ENCODE data around the gene PITPNC1. TPM values are rescaled to one million over a fixed set of nuclear protein-coding genes. Genes with fewer than 3 reads are reported as not detected.
"Not testable (repeated sequence)": the region's sequence is repeated elsewhere in the genome, so short reads cannot be mapped to it uniquely, and the experiment has no call there.

PITPNC1 gene
- total RNA-seq, 1 donor from 2014 or later = 21.5 TPM

GRCh38 chr17:67696853-67697498 is 319.9 kb downstream of the PITPNC1 start:
- Mint-ChIP-seq H3K27me3 (ENCODE audit: low read depth) (no peaks in the 10 kb centered on the region), H3K4me1 (peaks cover 14% of the 10 kb centered on the region), H3K4me3 (no peak overlapping the region), H3K27ac (ENCODE audit: unreplicated experiment) (peak overlapping the region; percentile 65), H3K36me3 (ENCODE audit: low read depth) (peaks cover 2% of the 10 kb centered on the region), H3K9me3 (no peaks in the 10 kb centered on the region)
- TF ChIP-seq, protein P1, sequence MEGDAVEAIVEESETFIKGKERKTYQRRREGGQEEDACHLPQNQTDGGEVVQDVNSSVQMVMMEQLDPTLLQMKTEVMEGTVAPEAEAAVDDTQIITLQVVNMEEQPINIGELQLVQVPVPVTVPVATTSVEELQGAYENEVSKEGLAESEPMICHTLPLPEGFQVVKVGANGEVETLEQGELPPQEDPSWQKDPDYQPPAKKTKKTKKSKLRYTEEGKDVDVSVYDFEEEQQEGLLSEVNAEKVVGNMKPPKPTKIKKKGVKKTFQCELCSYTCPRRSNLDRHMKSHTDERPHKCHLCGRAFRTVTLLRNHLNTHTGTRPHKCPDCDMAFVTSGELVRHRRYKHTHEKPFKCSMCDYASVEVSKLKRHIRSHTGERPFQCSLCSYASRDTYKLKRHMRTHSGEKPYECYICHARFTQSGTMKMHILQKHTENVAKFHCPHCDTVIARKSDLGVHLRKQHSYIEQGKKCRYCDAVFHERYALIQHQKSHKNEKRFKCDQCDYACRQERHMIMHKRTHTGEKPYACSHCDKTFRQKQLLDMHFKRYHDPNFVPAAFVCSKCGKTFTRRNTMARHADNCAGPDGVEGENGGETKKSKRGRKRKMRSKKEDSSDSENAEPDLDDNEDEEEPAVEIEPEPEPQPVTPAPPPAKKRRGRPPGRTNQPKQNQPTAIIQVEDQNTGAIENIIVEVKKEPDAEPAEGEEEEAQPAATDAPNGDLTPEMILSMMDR (conservative IDR thresholded peaks at IDR 0.05) = no peak
- DNase-seq (ENCODE audit: low read depth, low spot score) = no peak

DNA sequence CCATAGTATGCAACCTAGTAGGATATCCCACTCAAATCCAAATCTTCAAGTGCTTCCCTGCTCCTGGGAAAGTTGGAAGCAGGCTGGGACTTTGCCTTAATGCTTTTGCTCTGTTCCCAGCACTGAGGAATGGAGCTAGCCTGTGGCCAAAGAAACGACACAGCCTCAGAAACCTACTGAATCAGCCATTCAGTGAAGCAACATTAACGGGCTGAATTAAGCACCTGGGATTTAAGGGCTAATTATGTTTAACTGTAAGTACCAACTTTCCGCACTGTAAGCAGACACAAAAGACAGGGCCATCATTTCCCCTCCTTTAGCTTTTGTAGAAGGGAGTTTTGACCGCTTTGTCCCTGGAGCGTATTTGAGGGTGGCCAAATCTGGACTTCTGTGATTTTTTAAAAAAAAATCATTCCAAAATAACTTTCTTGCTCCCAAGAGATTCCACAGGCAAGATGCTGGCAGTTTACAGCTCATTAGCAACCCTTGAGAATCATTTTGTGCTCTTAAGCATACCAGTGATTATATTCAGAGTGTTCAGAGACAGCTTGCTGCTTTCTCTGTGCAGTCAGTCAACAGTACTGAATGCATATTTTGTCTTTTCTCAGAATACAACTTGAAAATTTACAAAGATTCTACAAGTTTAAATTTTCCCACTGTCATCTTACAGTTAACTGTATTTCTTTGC is 323.1 kb downstream of the PITPNC1 start:
- Mint-ChIP-seq H3K36me3 (ENCODE audit: low read depth) (no peaks in the 10 kb centered on the region), H3K27ac (ENCODE audit: unreplicated experiment) (no peak overlapping the region), H3K4me1 (peaks cover 14% of the 10 kb centered on the region), H3K4me3 (no peak overlapping the region), H3K9me3 (no peaks in the 10 kb centered on the region), H3K27me3 (ENCODE audit: low read depth) (no peaks in the 10 kb centered on the region)
- TF ChIP-seq, protein P1 (conservative IDR thresholded peaks at IDR 0.05) = no peak
- no peak for DNase-seq (ENCODE audit: low read depth, low spot score)

DNA sequence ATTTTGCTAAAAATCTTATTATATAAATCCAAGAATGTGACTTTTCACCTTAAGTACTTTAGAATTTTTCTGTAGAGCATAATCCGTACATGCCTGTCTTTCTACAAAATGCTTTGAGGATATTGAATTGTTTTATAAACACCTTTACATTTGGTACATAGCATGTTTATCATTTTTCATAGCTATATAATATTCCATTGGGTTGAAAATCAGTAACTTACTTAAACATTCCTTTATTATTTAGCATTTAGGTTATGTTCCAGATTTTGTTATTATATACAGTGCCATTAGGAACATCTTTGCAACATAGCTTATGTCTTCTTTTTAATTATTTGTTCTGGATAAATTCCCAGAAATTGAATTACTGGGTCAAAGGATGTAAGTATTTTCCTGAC is 323.6 kb downstream of the PITPNC1 start:
- H3K9me3 Mint-ChIP-seq = no peaks in the 10 kb centered on the region
- DNase-seq (ENCODE audit: low read depth, low spot score) = no peak
- no peaks in the 10 kb centered on the region for H3K27me3 Mint-ChIP-seq (ENCODE audit: low read depth)
- no peaks in the 10 kb centered on the region for H3K36me3 Mint-ChIP-seq (ENCODE audit: low read depth)
- H3K27ac Mint-ChIP-seq (ENCODE audit: unreplicated experiment) = no peak overlapping the region
- peaks cover 14% of the 10 kb centered on the region for H3K4me1 Mint-ChIP-seq
- no peak overlapping the region for H3K4me3 Mint-ChIP-seq
- TF ChIP-seq, protein P1 (conservative IDR thresholded peaks at IDR 0.05) = no peak

GRCh38 chr17:67702861-67703260 is 325.8 kb downstream of the PITPNC1 start:
- not testable (repeated sequence) for H3K27me3 Mint-ChIP-seq (ENCODE audit: low read depth); H3K9me3 Mint-ChIP-seq; H3K4me1 Mint-ChIP-seq; H3K4me3 Mint-ChIP-seq; H3K36me3 Mint-ChIP-seq (ENCODE audit: low read depth); DNase-seq (ENCODE audit: low read depth, low spot score); H3K27ac Mint-ChIP-seq (ENCODE audit: unreplicated experiment)

- no peak for DNase-seq (ENCODE audit: low read depth, low spot score)
- H3K4me1 Mint-ChIP-seq = peaks cover 6% of the 10 kb centered on the region
- no peaks in the 10 kb centered on the region for H3K9me3 Mint-ChIP-seq
- no peak overlapping the region for H3K27ac Mint-ChIP-seq (ENCODE audit: unreplicated experiment)
- H3K36me3 Mint-ChIP-seq (ENCODE audit: low read depth) = no peaks in the 10 kb centered on the region
- TF ChIP-seq, protein P1 (conservative IDR thresholded peaks at IDR 0.05) = no peak
- H3K27me3 Mint-ChIP-seq (ENCODE audit: low read depth) = no peaks in the 10 kb centered on the region
- no peak overlapping the region for H3K4me3 Mint-ChIP-seq
Measured at GRCh38 chr17:67707442-67707841, 330.4 kb downstream of the PITPNC1 start.

- Mint-ChIP-seq H3K27me3 (ENCODE audit: low read depth) (no peaks in the 10 kb centered on the region), H3K27ac (ENCODE audit: unreplicated experiment) (no peak overlapping the region), H3K9me3 (peaks cover 4% of the 10 kb centered on the region), H3K36me3 (ENCODE audit: low read depth) (no peaks in the 10 kb centered on the region), H3K4me3 (no peak overlapping the region), H3K4me1 (peaks cover 6% of the 10 kb centered on the region)
- DNase-seq (ENCODE audit: low read depth, low spot score) = no peak
- TF ChIP-seq, protein P1 (conservative IDR thresholded peaks at IDR 0.05) = no peak
Measured at GRCh38 chr17:67708378-67708777, 331.3 kb downstream of the PITPNC1 start.

All from neural crest cell (in vitro differentiated cells).